ENCODE measurements around the gene DCTN3.

DNA sequence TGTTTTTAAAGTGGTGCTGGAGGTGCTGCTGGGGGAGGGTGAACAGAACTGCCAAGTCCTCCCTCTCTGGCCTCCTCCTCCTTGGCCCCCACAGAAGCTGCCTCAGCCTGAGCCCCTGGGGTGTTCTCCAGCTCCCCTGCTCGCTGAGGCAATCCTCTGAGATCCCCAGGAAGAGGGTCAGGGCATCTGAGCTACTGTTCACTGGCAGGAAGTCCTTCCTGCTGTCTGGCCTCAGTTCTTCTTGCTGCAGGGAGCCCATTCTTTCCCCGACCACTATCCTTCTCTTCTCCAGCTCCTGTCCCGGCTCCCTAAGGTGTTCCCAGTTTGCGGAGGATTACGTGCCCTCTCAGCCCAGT lies 40.5 kb downstream of the DCTN3 start:
- no peak for TF ChIP-seq POLR2A (IDR thresholded peaks at IDR 0.05; ENCODE audit: low read depth, low read length)
- no peak for TF ChIP-seq POLR2AphosphoS5 (IDR thresholded peaks at IDR 0.05; ENCODE audit: low read depth, low read length)
- no peak for TF ChIP-seq TAF1 (IDR thresholded peaks at IDR 0.05; ENCODE audit: borderline replicate concordance, low read depth, low read length)

Measured in GM12892 (cell line).